ENCODE measurements around the gene SEMA6B.

SEMA6B gene

DNA sequence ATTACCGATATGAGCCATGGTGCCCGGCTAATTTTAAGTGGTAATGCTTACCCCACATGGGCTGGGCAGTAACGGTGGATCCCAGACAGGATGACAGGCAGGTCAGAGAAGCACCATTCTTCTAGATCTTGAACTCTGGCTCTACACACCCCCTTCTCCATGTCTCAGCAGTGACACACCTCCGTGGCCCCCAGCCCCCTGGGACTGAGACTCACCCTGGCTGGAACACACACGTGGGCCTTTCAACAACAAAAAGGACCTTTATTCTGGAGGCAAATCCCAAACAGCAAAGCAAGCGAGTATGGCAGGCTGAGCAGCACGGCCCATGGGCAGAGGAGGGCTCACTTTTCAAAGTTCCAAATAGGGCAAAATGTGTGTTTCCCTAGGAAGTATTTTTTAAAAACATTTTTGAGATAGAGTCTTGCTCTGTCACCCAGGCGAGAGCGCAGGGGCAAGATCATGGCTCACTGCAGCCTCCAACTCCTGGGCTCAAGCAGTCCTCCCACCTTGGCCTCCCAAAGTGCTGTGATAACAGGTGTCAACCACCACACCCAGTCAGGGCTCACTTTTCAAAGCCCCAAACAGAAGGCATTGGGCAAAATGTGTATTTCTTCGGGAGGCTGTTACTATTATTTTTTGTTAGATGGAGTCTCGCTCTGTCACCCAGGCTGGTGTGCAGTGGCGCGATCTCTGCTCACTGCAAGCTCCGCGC, 37.0 kb downstream of the SEMA6B start:
- H3K4me1 ChIP-seq (ENCODE audit: insufficient read depth, low read length): peaks cover 7% of the 10 kb centered on the region; the same call in 1 of the 2 replicates
- H3K36me3 ChIP-seq (ENCODE audit: insufficient read depth, low read length): no peaks in the 10 kb centered on the region
- no peak overlapping the region for H3K9ac ChIP-seq (ENCODE audit: low read depth, low read length)
- no peaks in the 10 kb centered on the region for H3K9me3 ChIP-seq (ENCODE audit: control insufficient read depth, insufficient read depth, low read length)

DNA sequence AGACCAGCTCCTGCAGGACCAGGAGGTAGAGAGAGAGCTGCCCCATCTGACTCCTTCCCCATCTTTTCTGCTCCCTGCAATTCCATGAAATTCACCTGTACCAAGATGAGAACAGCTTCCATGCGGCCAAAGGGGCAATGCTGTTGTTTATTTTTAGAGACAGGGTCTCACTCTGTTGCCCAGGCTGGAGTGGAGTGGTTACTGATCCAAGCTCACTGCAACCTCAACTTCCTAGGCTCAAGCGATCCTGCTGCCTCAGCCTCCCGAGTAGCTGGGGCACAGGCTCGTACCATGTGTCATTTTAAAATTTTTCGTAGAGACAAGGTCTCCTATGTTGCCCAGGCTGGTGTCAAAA, 37.6 kb downstream of the SEMA6B start:
- H3K4me1 ChIP-seq (ENCODE audit: insufficient read depth, low read length): peaks cover 7% of the 10 kb centered on the region; the same call in 1 of the 2 replicates
- H3K9ac ChIP-seq (ENCODE audit: low read depth, low read length): no peak overlapping the region
- no peaks in the 10 kb centered on the region for H3K9me3 ChIP-seq (ENCODE audit: control insufficient read depth, insufficient read depth, low read length)

DNA sequence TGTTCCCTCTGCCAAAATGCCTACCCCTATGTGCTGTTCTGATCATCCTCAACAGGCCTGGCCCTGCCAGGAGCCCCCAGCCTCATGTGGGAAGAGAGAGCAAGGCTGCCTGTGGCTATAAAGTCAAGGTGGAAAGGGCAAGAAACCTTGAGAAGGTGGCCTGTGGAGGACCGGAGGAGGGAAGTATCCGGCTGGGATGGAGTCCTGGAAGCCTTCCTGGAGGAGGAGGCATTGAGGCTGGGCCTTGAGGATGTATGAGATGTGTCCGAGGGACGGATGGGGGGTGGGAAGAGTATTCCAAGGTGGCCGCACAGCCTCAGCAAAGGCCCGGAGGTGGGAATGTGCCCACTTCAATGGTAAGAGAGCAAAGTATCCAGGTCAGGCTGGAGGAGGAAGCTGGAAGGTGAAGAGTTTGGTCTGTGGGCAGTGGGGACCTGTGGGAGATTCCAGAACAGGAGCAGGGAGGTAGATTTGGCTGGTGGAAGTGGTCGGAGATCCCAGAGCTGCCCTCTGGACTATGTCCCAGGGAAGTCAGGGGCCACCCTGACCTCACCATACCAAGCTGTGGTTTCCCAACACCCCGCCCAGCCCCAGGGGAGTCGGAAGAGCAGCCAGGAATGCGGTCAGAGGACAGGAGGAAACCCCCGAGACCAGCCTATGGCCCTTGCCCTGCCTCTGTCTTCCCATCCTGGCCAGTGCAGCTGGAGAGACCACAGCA, 38.2 kb downstream of the SEMA6B start:
- peaks cover 7% of the 10 kb centered on the region; the same call in 1 of the 2 replicates for H3K4me1 ChIP-seq (ENCODE audit: insufficient read depth, low read length)
- H3K36me3 ChIP-seq (ENCODE audit: insufficient read depth, low read length): no peaks in the 10 kb centered on the region
- no peak overlapping the region for H3K9ac ChIP-seq (ENCODE audit: low read depth, low read length)
- no peaks in the 10 kb centered on the region for H3K9me3 ChIP-seq (ENCODE audit: control insufficient read depth, insufficient read depth, low read length)

More for the DNA sequence above, 37.6 kb downstream of the SEMA6B start:
- no peaks in the 10 kb centered on the region for H3K36me3 ChIP-seq (ENCODE audit: insufficient read depth, low read length)

DNA sequence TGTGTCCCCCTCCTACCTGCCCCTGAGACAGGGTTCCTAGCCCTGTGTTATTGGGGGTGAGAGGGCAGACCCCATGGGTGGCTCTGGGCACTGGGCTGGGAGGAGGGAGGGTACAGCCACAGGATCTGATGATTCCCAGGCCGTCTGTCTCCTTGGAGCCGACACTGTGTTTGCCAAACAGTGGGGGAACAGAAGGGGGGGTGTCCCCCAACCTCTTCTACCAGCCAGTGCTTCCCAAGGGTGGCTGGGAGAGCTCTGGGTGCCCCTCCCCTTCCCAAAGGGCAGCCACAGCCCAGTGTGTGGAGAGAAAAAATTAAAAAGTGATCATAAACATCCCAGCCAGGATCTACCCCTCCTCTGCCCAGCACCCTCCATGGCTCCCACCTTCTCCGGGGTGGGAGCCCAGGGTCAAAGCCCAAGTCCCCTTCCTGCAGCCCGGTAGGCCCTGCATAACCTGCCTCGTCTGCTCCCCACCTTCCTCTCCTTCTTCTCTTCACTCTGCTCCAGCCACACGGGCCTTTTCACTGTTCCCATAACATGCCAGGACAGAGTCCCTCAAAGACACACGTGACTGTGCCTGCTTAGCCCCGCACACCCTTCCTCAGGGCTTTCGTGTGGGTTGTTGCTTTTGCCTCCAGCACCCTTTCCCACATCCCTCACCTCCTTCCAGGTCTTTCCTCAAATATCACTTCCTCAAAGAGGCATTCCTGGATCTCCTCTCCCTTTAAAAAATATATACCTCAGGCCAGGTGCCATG, 39.8 kb downstream of the SEMA6B start:
- H3K9ac ChIP-seq (ENCODE audit: low read depth, low read length): no peak overlapping the region
- H3K36me3 ChIP-seq (ENCODE audit: insufficient read depth, low read length): no peaks in the 10 kb centered on the region
- H3K4me1 ChIP-seq (ENCODE audit: insufficient read depth, low read length): peaks cover 7% of the 10 kb centered on the region; the same call in 1 of the 2 replicates
- no peaks in the 10 kb centered on the region for H3K9me3 ChIP-seq (ENCODE audit: control insufficient read depth, insufficient read depth, low read length)

DNA sequence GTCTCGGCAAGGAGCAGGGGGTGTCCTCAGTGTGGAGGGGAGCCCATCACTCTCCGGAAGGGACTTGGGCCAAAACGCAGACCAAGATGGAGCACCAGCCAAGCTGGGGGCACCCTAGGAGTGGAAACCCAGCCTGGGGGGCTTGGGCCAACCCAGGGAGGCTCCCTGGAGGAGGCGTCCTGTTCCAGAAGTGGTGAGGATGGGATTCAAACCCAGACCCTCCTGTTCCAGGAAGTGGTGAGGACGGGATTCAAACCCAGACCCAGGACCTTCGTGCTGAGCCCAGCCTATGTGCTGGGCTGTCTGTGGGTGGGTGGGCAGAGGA, 40.4 kb downstream of the SEMA6B start:
- no peaks in the 10 kb centered on the region for H3K36me3 ChIP-seq (ENCODE audit: insufficient read depth, low read length)
- no peak overlapping the region for H3K9ac ChIP-seq (ENCODE audit: low read depth, low read length)
- H3K9me3 ChIP-seq (ENCODE audit: control insufficient read depth, insufficient read depth, low read length): no peaks in the 10 kb centered on the region
- H3K4me1 ChIP-seq (ENCODE audit: insufficient read depth, low read length): peaks cover 7% of the 10 kb centered on the region; the same call in 1 of the 2 replicates

DNA sequence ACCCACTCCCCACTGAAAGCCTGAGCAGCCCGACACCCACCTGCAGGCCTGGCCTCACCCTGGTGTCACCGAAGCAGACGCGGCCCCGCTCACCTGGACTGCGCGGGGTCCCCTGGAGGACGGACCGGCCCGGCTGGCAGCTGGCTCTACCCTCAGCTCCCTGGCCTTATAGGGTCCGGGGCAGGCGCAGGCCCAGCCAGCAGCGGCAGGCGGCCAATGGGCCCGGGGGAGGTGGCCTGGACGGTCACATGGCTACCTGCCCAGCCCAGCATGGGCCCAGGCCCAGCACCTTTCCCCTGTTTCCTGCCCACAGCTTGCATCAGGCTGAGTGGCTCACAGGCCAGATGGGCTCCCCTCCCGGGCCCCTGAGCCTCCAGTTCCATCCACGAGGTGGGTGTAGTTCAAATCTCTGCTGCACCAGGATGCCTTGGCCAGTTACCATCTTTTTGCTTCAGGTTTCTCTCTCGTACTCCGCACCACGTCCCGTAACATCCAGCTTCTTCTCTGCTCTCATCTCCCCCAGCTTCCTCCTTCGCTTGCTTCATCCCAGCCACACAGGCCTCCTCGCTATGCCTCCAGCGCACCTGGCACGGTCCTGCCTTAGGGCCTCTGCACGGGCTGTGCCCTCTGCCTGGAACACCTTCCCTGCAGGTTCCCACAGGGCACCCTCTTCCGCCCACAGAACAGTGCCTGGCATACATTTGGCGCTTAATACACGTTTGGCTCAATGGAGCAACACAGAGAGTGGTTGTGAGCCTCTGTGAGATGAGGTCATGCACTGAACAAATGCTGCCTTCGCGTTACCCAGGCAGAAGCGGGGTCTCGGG, 40.9 kb downstream of the SEMA6B start, which contains the start of gene PLIN4:
Gene PLIN4 (minus strand): TSS at position 142 of the 827 bp plus-strand sequence. CDS start 214 bp downstream, outside the sequence.
- no peaks in the 10 kb centered on the region for H3K36me3 ChIP-seq (ENCODE audit: insufficient read depth, low read length)
- no peak within 1 kb of the TSS for H3K9ac ChIP-seq (ENCODE audit: low read depth, low read length)
- H3K4me1 ChIP-seq (ENCODE audit: insufficient read depth, low read length): peaks cover 7% of the 10 kb centered on the region; the same call in 1 of the 2 replicates
- no peaks in the 10 kb centered on the region for H3K9me3 ChIP-seq (ENCODE audit: control insufficient read depth, insufficient read depth, low read length)

DNA sequence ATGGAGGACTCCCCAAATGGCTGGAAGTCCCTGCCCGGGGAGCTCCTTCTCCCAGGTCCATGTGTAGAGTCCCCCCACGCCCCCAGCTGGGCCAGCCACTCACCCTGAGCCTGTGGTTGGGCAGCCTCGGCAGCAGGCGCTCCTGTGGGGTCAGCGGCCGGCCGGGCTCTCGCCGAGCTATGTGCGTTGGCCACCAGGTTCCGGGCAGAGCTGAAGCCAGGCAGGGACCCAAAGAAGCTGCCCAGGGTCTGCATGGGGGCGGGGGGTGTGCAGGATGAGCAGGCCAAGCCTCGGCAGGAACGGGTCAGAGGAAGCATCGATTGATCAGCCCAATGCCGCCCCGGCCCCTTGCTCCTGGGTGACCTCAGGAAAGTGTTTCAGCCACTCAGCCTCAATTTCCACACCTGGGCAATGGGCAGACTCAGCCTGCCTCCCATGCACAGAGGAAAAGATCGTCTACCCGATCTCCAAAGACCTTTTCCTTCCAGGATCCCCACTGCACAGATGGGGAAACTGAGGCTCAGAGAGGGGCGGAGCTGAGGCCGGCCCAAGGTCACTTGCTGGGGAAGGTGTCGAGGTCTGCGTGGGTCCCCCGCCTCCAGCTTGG, 41.9 kb downstream of the SEMA6B start:
- Histone ChIP-seq H3K4me1 (ENCODE audit: insufficient read depth, low read length) (peaks cover 7% of the 10 kb centered on the region; the same call in 1 of the 2 replicates), H3K9ac (ENCODE audit: low read depth, low read length) (no peak overlapping the region), H3K9me3 (ENCODE audit: control insufficient read depth, insufficient read depth, low read length) (no peaks in the 10 kb centered on the region), H3K36me3 (ENCODE audit: insufficient read depth, low read length) (no peaks in the 10 kb centered on the region)

DNA sequence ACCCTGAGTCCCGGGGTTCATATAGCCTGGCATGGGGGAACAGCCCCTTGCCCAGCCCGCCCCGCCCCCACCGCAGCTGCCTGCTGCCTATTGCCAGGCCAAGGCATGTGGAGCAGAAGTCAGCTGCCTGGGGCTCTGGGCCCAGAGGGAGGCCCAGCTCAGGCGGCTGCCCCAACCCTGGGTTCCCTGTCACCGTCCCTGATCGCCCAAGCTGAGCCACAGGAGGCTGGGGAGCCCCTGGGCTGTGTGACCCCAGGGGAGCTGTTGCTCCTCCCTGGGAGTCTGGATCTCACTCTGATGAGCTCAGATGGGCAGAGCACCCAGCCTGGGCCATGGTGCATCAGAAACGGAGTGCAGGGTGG, 42.6 kb downstream of the SEMA6B start:
- peaks cover 7% of the 10 kb centered on the region; the same call in 1 of the 2 replicates for H3K4me1 ChIP-seq (ENCODE audit: insufficient read depth, low read length)
- H3K9me3 ChIP-seq (ENCODE audit: control insufficient read depth, insufficient read depth, low read length): no peaks in the 10 kb centered on the region
- H3K36me3 ChIP-seq (ENCODE audit: insufficient read depth, low read length): no peaks in the 10 kb centered on the region
- H3K9ac ChIP-seq (ENCODE audit: low read depth, low read length): no peak overlapping the region

DNA sequence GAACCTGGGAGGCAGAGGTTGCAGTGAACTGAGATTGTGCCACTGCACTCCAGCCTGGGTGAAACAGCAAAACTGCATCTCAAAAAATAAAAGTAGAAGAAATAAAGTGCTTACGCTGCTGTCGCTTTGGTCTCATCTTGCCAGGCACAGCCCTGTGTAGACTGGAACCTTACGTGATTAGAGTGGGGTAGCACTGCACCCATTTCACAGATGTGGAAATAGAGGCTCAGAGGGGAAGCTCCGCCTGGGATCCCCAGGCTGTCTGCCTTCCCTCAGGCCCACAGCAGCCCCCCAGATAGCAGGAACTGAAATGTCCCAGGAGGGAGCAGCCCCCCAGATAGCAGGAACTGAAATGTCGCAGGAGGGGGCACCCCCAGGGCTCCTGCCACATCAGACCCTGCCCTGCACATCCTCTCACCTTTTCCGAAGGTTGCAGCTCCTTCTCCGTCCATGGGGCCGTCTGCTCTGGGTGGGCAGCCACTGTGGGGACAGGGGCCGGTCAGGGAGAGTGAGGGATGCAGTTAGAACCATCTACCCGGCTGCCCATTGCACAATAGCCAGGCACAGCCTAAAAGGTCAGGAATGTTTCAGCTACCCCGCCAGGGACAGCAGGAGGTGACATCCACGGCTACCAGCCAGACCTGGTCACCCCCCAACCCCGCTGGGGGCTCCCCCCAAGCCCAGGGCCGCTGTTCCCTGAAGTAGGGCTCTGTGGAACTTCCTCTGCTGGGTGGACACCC, 43.1 kb downstream of the SEMA6B start:
- no peak overlapping the region for H3K9ac ChIP-seq (ENCODE audit: low read depth, low read length)
- H3K36me3 ChIP-seq (ENCODE audit: insufficient read depth, low read length): no peaks in the 10 kb centered on the region
- no peaks in the 10 kb centered on the region for H3K9me3 ChIP-seq (ENCODE audit: control insufficient read depth, insufficient read depth, low read length)
- peaks cover 7% of the 10 kb centered on the region; the same call in 1 of the 2 replicates for H3K4me1 ChIP-seq (ENCODE audit: insufficient read depth, low read length)

DNA sequence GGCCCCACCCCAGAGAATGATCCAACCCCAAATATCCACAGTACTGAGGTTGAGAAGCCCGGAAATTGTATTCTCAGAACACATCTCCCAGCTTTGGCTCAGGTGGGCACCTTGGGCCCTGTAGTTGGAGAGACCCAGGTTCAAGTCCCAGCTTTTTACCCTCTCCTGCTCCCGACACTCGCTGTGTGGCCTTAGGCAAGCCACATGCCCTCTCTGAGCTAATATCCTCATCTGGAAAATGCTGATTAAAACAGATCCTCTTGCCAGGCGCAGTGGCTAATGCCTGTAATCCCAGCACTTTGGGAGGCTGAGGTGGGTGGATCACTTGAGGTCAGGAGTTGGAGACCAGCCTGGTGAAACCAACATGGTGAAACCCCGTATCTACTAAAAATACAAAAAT, 43.8 kb downstream of the SEMA6B start:
- Histone ChIP-seq H3K9me3 (ENCODE audit: control insufficient read depth, insufficient read depth, low read length) (no peaks in the 10 kb centered on the region), H3K9ac (ENCODE audit: low read depth, low read length) (no peak overlapping the region), H3K36me3 (ENCODE audit: insufficient read depth, low read length) (no peaks in the 10 kb centered on the region), H3K4me1 (ENCODE audit: insufficient read depth, low read length) (peaks cover 7% of the 10 kb centered on the region; the same call in 1 of the 2 replicates)

DNA sequence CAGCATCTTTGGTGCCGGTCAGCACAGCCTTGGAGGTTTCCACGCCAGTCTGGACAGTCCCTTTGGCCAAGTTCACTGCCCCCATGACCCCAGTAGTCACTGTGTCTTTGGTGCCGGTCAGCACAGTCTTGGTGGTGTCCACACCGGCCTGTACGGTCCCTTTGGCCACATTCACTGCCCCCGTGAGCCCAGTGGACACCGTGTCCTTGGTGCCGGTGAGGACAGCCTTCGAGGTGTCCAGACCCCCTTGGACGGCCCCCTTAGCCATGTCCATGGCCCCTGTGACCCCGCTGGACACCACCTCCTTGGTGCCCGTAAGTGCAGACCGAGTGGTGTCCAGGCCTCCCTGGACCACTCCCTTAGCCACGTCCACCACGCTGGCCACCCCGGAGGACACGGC, 46.2 kb downstream of the SEMA6B start:
- H3K4me1 ChIP-seq (ENCODE audit: insufficient read depth, low read length): peaks cover 2% of the 10 kb centered on the region; the same call in 1 of the 2 replicates
- H3K9ac ChIP-seq (ENCODE audit: low read depth, low read length): no peak overlapping the region
- H3K9me3 ChIP-seq (ENCODE audit: control insufficient read depth, insufficient read depth, low read length): no peaks in the 10 kb centered on the region
- H3K36me3 ChIP-seq (ENCODE audit: insufficient read depth, low read length): no peaks in the 10 kb centered on the region

DNA sequence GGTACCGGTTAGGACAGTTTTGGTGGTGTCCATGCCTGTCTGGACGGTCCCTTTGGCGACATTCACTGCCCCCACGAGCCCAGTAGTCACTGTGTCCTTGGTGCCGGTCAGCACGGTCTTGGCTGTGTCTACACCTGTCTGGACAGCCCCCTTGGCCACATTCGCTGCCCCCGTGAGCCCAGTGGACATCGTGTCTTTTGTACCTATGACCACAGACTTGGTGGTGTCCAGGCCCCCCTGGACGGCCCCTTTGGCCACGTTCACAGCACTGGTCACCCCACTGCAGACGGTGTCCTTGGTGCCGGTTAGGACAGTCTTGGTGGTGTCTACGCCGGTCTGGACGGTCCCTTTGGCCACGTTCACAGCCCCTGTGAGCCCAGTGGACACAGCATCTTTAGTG, 47.4 kb downstream of the SEMA6B start:
- Histone ChIP-seq H3K9me3 (ENCODE audit: control insufficient read depth, insufficient read depth, low read length) (no peaks in the 10 kb centered on the region), H3K4me1 (ENCODE audit: insufficient read depth, low read length) (no peaks in the 10 kb centered on the region; the same call in 1 of the 2 replicates), H3K9ac (ENCODE audit: low read depth, low read length) (no peak overlapping the region), H3K36me3 (ENCODE audit: insufficient read depth, low read length) (no peaks in the 10 kb centered on the region)
